H1 (cell line): ENCODE results near the gene KCTD7. TPM values are rescaled to one million over a fixed set of nuclear protein-coding genes. Genes with fewer than 3 reads are reported as not detected.
"Not testable (repeated sequence)": the region's sequence is repeated elsewhere in the genome, so short reads cannot be mapped to it uniquely, and the experiment has no call there.

Experiments
- CTCF ChIA-PET: fragments of 300-600 bp; sonication (Branson Sonifier 250); formaldehyde crosslinking; loops from one replicate; lab custom pipeline; 2021; ENCODE audit not compliant: partially characterized antibody; lab: Charles Lee
- POLR2A ChIA-PET: fragments of 300-600 bp; sonication (Branson Sonifier 250); formaldehyde crosslinking; loops from one replicate; lab custom pipeline; 2021; ENCODE audit warnings: inconsistent platforms; ENCODE audit not compliant: partially characterized antibody; lab: Charles Lee
- DNase-seq, 2 experiments: peaks; one replicate each; pipeline versions ENCODE4 v3.0.0 to v3.0.0-alpha.2; 2010 to 2022; ENCODE audit warnings: low spot score in 2 of 2, low read depth in 1 of 2, mixed read lengths in 1 of 2
- FAIRE-seq: peaks from 2 replicates; lab custom pipeline; 2011; peaks lifted over from hg19 to GRCh38; lab: Jason Lieb, UNC
- H2AFZ ChIP-seq: 2 replicates; pipeline ENCODE4 v1.8.1; 2012; ENCODE audit warnings: low read length, inconsistent platforms
- H2AK5ac ChIP-seq: 2 replicates; pipeline ENCODE4 v1.6.1; 2013; ENCODE audit warnings: low read depth, low read length
- H2BK120ac ChIP-seq: replicated peaks from 2 replicates; pipeline ENCODE3; 2013; ENCODE audit warnings: low read depth, low read length, inconsistent platforms
- H2BK12ac ChIP-seq: 2 replicates; pipeline ENCODE4 v1.6.1; 2013; ENCODE audit warnings: low read depth, low read length
- H2BK15ac ChIP-seq: 2 replicates; pipeline ENCODE4 v1.6.1; 2013; ENCODE audit warnings: low read length
- H2BK20ac ChIP-seq: 2 replicates; pipeline ENCODE4 v1.6.1; 2013; ENCODE audit warnings: low read length
- H2BK5ac ChIP-seq: 2 replicates; pipeline ENCODE4 v1.6.1; 2013; ENCODE audit warnings: low read depth, low read length
- H3K14ac ChIP-seq: 2 replicates; pipeline ENCODE4 v1.6.1; 2013; ENCODE audit warnings: inconsistent platforms; ENCODE audit not compliant: insufficient read length
- H3K18ac ChIP-seq: 2 replicates; pipeline ENCODE4 v1.6.1; 2013; ENCODE audit warnings: low read length; ENCODE audit errors: extremely low read depth
- H3K23ac ChIP-seq: 2 replicates; pipeline ENCODE4 v1.6.1; 2013; ENCODE audit warnings: inconsistent platforms; ENCODE audit not compliant: insufficient read length
- H3K23me2 ChIP-seq: 2 replicates; pipeline ENCODE4 v1.6.1; 2013; ENCODE audit warnings: low read depth, low read length
- H3K27ac ChIP-seq: 2 replicates; pipeline ENCODE4 v1.6.1; 2011; ENCODE audit warnings: low read depth, low read length, inconsistent platforms
- H3K27me3 ChIP-seq, 4 experiments: replicated peaks in 1 of 4; 1 replicate in 1 of 4; 2 replicates in 3 of 4; pipeline versions ENCODE4 v1.6.1 to v1.8.1; 2011 to 2013; ENCODE audit warnings: low read length in 3 of 4, mild to moderate bottlenecking in 3 of 4, inconsistent platforms in 2 of 4, mixed read lengths in 2 of 4, moderate library complexity in 1 of 4; ENCODE audit not compliant: control insufficient read depth in 3 of 4, insufficient read depth in 3 of 4; ENCODE audit errors: extremely low read depth in 1 of 4
- H3K36me3 ChIP-seq, 4 experiments: 2 replicates each; pipeline versions ENCODE4 v1.6.1 to v1.8.1; 2011 to 2013; ENCODE audit warnings: mild to moderate bottlenecking in 4 of 4, low read length in 3 of 4, moderate library complexity in 2 of 4, control low read depth in 1 of 4, inconsistent platforms in 1 of 4; ENCODE audit not compliant: insufficient read depth in 4 of 4, control insufficient read depth in 2 of 4
- H3K4ac ChIP-seq: replicated peaks from 2 replicates; pipeline ENCODE3; 2013; ENCODE audit warnings: low read length, low read depth, mixed read lengths, inconsistent platforms; ENCODE audit not compliant: insufficient read length
- H3K4me1 ChIP-seq, 4 experiments: replicated peaks in 1 of 4; 1 replicate in 1 of 4; 2 replicates in 3 of 4; pipeline versions ENCODE4 v1.6.1 to v1.8.1; 2011 to 2013; ENCODE audit warnings: low read length in 3 of 4, inconsistent platforms in 2 of 4, mixed read lengths in 1 of 4; ENCODE audit not compliant: insufficient read depth in 4 of 4, control insufficient read depth in 3 of 4
- H3K4me2 ChIP-seq, 2 experiments: 2 replicates each; pipeline versions ENCODE4 v1.6.1 to v1.8.1; 2011 to 2013; ENCODE audit warnings: low read depth in 2 of 2, low read length in 2 of 2, control low read depth in 1 of 2, inconsistent platforms in 1 of 2, mild to moderate bottlenecking in 1 of 2; ENCODE audit not compliant: insufficient read depth in 1 of 2
- H3K4me3 ChIP-seq, 4 experiments: fragments of 200-600, 300-600 bp in 1 of 4; sonication (generic), shearing (Covaris generic), sonication (Bioruptor Twin) in 1 of 4; 2 replicates each; pipeline versions ENCODE4 v1.5.1 to v1.8.1; 2011 to 2016; ENCODE audit warnings: low read length in 4 of 4, low read depth in 3 of 4, control low read depth in 2 of 4, inconsistent platforms in 2 of 4, mild to moderate bottlenecking in 2 of 4, mixed read lengths in 1 of 4, moderate library complexity in 1 of 4; ENCODE audit not compliant: insufficient read depth in 2 of 4; ENCODE audit errors: extremely low read depth in 1 of 4
- H3K56ac ChIP-seq: replicated peaks from 2 replicates; pipeline ENCODE3; 2013; ENCODE audit warnings: low read depth, mild to moderate bottlenecking, mixed read lengths, low read length, inconsistent platforms; ENCODE audit not compliant: insufficient read length
- H3K79me1 ChIP-seq: 2 replicates; pipeline ENCODE4 v1.6.1; 2013; ENCODE audit warnings: low read depth, low read length, control low read depth
- H3K79me2 ChIP-seq, 2 experiments: 2 replicates each; pipeline versions ENCODE4 v1.6.1 to v1.8.1; 2012 to 2013; ENCODE audit warnings: low read length in 2 of 2, mild to moderate bottlenecking in 2 of 2, inconsistent platforms in 1 of 2; ENCODE audit not compliant: insufficient read depth in 2 of 2, control insufficient read depth in 1 of 2
- H3K9ac ChIP-seq, 4 experiments: replicated peaks in 1 of 4; 1 replicate in 1 of 4; 2 replicates in 3 of 4; pipeline versions ENCODE4 v1.6.1 to v1.8.1; 2011 to 2013; ENCODE audit warnings: low read depth in 3 of 4, low read length in 3 of 4, control low read depth in 2 of 4, mild to moderate bottlenecking in 2 of 4, moderate library complexity in 2 of 4, inconsistent platforms in 1 of 4; ENCODE audit errors: extremely low read depth in 1 of 4
- H3K9me3 ChIP-seq, 2 experiments: 2 replicates each; pipeline versions ENCODE4 v1.6.1 to v1.8.1; 2012 to 2013; ENCODE audit warnings: mild to moderate bottlenecking in 2 of 2, moderate library complexity in 2 of 2, control low read depth in 1 of 2, inconsistent platforms in 1 of 2, low read depth in 1 of 2, low read length in 1 of 2, mixed read lengths in 1 of 2; ENCODE audit not compliant: insufficient read depth in 2 of 2
- H4K20me1 ChIP-seq, 2 experiments: replicated peaks in 1 of 2; 2 replicates each; pipeline versions ENCODE3 to v1.8.1; 2011 to 2013; ENCODE audit warnings: inconsistent platforms in 2 of 2, low read length in 2 of 2, mild to moderate bottlenecking in 1 of 2; ENCODE audit not compliant: insufficient read depth in 2 of 2, control insufficient read depth in 1 of 2
- H4K5ac ChIP-seq: 2 replicates; pipeline ENCODE4 v1.6.1; 2013; ENCODE audit warnings: low read length, low read depth, mixed read lengths, inconsistent platforms; ENCODE audit not compliant: insufficient read length
- H4K8ac ChIP-seq: 2 replicates; pipeline ENCODE4 v1.8.0; 2013; ENCODE audit warnings: mild to moderate bottlenecking, moderate library complexity, low read length, inconsistent platforms; ENCODE audit not compliant: insufficient read depth; ENCODE audit errors: extremely low read depth
- H4K91ac ChIP-seq: replicated peaks from 2 replicates; pipeline ENCODE3; 2013; ENCODE audit warnings: low read length, mixed read lengths, inconsistent platforms; ENCODE audit not compliant: insufficient read length
- WGBS, 2 experiments: shearing (Covaris generic) in 1 of 2; methylation state at CpG; one replicate each; pipeline versions ENCODE4 v1.1.6 to v1.1.7; 2013 to 2015; ENCODE audit warnings: low lambda C conversion rate in 2 of 2, mixed read lengths in 2 of 2, inconsistent platforms in 1 of 2, low coverage in 1 of 2, missing lambda C conversion rate in 1 of 2; ENCODE audit not compliant: insufficient replicate concordance in 2 of 2, insufficient coverage in 1 of 2, insufficient read length in 1 of 2; ENCODE audit errors: extremely low coverage in 1 of 2, missing lambda C conversion rate in 1 of 2; 5-methylcytosine and 5-hydroxymethylcytosine counted together
- polyA plus RNA-seq, 7 experiments: library from polyadenylated mRNA; depleted of rRNA in 3 of 7; stranded (reverse) in 5 of 7; unstranded in 2 of 7; fragments of >200 nt in 5 of 7; fragments of 200-250 nt in 2 of 7; gene quantifications; 1 replicate in 5 of 7; 2 replicates in 1 of 7; 4 replicates in 1 of 7; pipeline versions ENCODE4 v1.2.1 to v1.2.3, GENCODE V29; 2011 to 2013; ENCODE audit warnings: missing spikeins in 2 of 7, mixed read lengths in 2 of 7
- total RNA-seq: library from RNA; stranded (reverse); fragmentation: NEBNext Ultra II Directional; extraction: Animal tissue kit (Norgen Biotek cat#: 25700); gene quantifications from 2 replicates; pipeline ENCODE4 v1.2.1, GENCODE V29; 2021

The KCTD7 gene
- total and polyA plus RNA-seq, 2 of the 8 experiments (the other 6 are each of a cell fraction or from before 2014, with no cell fraction given): 8.6 to 11.9 TPM

GRCh38 chr7:66687672-66688071 lies 59.0 kb downstream of the KCTD7 start:
- POLR2A ChIA-PET: interaction anchor here (1.7 kb wide), 1 partner anchor 34 kb away, joined by 4 read pairs; no protein-coding TSS in a partner anchor
- not testable (repeated sequence) for H4K5ac ChIP-seq, H3K4ac ChIP-seq, H3K79me2 ChIP-seq, DNase-seq, H3K79me1 ChIP-seq, H3K4me3 ChIP-seq, H2BK20ac ChIP-seq, H2AFZ ChIP-seq, H2BK15ac ChIP-seq, H3K27me3 ChIP-seq, H3K14ac ChIP-seq, H3K4me2 ChIP-seq, H3K36me3 ChIP-seq, H4K20me1 ChIP-seq, FAIRE-seq, H4K91ac ChIP-seq, H2BK120ac ChIP-seq, H2BK12ac ChIP-seq, H3K27ac ChIP-seq, H3K9me3 ChIP-seq, H3K23ac ChIP-seq, H3K4me1 ChIP-seq, H3K56ac ChIP-seq, H3K18ac ChIP-seq, H3K9ac ChIP-seq, H3K23me2 ChIP-seq, H4K8ac ChIP-seq, H2AK5ac ChIP-seq, H2BK5ac ChIP-seq
- 93% methylated on average over 6 of the region's 6 CpGs; no CpG with 5 or more reads in 1 of the 2 experiments for WGBS, 2 experiments
- CTCF ChIA-PET: interaction anchor here (0.6 to 1.1 kb wide), 2 partner anchors 8 to 25 kb away, joined by 3 to 4 read pairs; no protein-coding TSS in a partner anchor
